Left ventricle myocardium inferior (tissue), 1 donor: Measurements from ENCODE around the gene MDFIC. TPM values are rescaled to one million over a fixed set of nuclear protein-coding genes. Genes with fewer than 3 reads are reported as not detected.
A peak's percentile ranks its signal among the peaks of the same experiment; 100 is the strongest.

ENCODE experiments used
- DNase-seq: peaks from one replicate; pipeline ENCODE4 v3.0.0-alpha.2; 2020
- H3K27ac ChIP-seq: fragments of 200-600 bp; replicated peaks from 2 replicates; pipeline ENCODE4 v1.8.0; 2021
- H3K27me3 ChIP-seq: fragments of 200-600 bp; 2 replicates; pipeline ENCODE4 v1.8.0; 2021; ENCODE audit warnings: low read depth
- H3K36me3 ChIP-seq: fragments of 200-600 bp; 2 replicates; pipeline ENCODE4 v1.8.0; 2021
- H3K4me1 ChIP-seq: fragments of 200-600 bp; 2 replicates; pipeline ENCODE4 v1.8.0; 2021
- H3K4me3 ChIP-seq: fragments of 200-600 bp; 2 replicates; pipeline ENCODE4 v1.8.0; 2021; ENCODE audit warnings: mild to moderate bottlenecking, moderate library complexity
- H3K9me3 ChIP-seq: fragments of 200-600 bp; replicated peaks from 2 replicates; pipeline ENCODE4 v1.8.0; 2021
- CTCF ChIP-seq: fragments of 200-600 bp; IDR thresholded peaks from 2 replicates; pipeline ENCODE4 v1.8.0; 2021; ENCODE audit warnings: antibody characterized with exemption, mild to moderate bottlenecking, borderline replicate concordance
- intact Hi-C: fragments of 100-400 bp; cut with micrococcal nuclease; formaldehyde crosslinking; loops from one replicate; pipeline ENCODE4 v1.11.0; 2022
- total RNA-seq: library from RNA; stranded (reverse); fragmentation: NEBNext Ultra II Directional; extraction: Animal tissue kit (Norgen Biotek cat#: 25700); gene quantifications from one replicate; pipeline ENCODE4 v1.2.1, GENCODE V29; 2021
- donor health status: DM: no; HTN: yes; CAD: no; lungs with severe emphysema.

The MDFIC gene
- total RNA-seq, 1 donor from 2014 or later = 26.5 TPM

- DNase-seq = no peak
- Histone ChIP-seq H3K9me3 (no peaks in the 10 kb centered on the region), H3K27me3 (no peaks in the 10 kb centered on the region), H3K36me3 (no peaks in the 10 kb centered on the region), H3K27ac (peak overlapping the region; percentile 21), H3K4me3 (no peak overlapping the region), H3K4me1 (peaks cover 48% of the 10 kb centered on the region)
- TF ChIP-seq CTCF = no peak
- intact Hi-C loops = loop anchor here (10.0 kb wide), 1 partner anchor 48 kb away; the partner anchor contains the start of gene MDFIC
Observed at GRCh38 chr7:114973147-114973546, 51.3 kb downstream of the MDFIC start.

GRCh38 chr7:114975401-114975800, 53.5 kb downstream of the MDFIC start:
- peak overlapping the region; percentile 32 for H3K27ac ChIP-seq
- intact Hi-C loops = loop anchor here (10.0 kb wide), 1 partner anchor 51 kb away; the partner anchor contains the start of gene MDFIC
- TF ChIP-seq CTCF = no peak
- no peak for DNase-seq
- H3K27me3 ChIP-seq = no peaks in the 10 kb centered on the region
- no peaks in the 10 kb centered on the region for H3K9me3 ChIP-seq
- H3K4me3 ChIP-seq = peak overlapping the region; percentile 2
- peaks cover 71% of the 10 kb centered on the region for H3K4me1 ChIP-seq
- H3K36me3 ChIP-seq = no peaks in the 10 kb centered on the region

GRCh38 chr7:114976666-114977065, 54.8 kb downstream of the MDFIC start:
- H3K4me3 ChIP-seq = no peak overlapping the region
- H3K27ac ChIP-seq = peak overlapping the region; percentile 32
- TF ChIP-seq CTCF = no peak
- intact Hi-C loops = loop anchor here (10.0 kb wide), 1 partner anchor 52 kb away; the partner anchor contains the start of gene MDFIC
- DNase-seq = no peak
- peaks cover 84% of the 10 kb centered on the region for H3K4me1 ChIP-seq
- no peaks in the 10 kb centered on the region for H3K9me3 ChIP-seq
- H3K27me3 ChIP-seq = no peaks in the 10 kb centered on the region
- no peaks in the 10 kb centered on the region for H3K36me3 ChIP-seq

GRCh38 chr7:114977277-114977676, 55.4 kb downstream of the MDFIC start:
- Histone ChIP-seq H3K27ac (peak overlapping the region; percentile 16), H3K9me3 (no peaks in the 10 kb centered on the region), H3K4me3 (no peak overlapping the region), H3K27me3 (no peaks in the 10 kb centered on the region), H3K36me3 (no peaks in the 10 kb centered on the region), H3K4me1 (peaks cover 86% of the 10 kb centered on the region)
- intact Hi-C loops = loop anchor here (10.0 kb wide), 1 partner anchor 52 kb away; the partner anchor contains the start of gene MDFIC
- no peak for DNase-seq
- TF ChIP-seq CTCF = no peak

- H3K27me3 ChIP-seq = no peaks in the 10 kb centered on the region
- intact Hi-C loops = loop anchor here (10.0 kb wide), 1 partner anchor 55 kb away; the partner anchor contains the start of gene MDFIC
- H3K4me3 ChIP-seq = peak overlapping the region; percentile 57
- peaks cover 69% of the 10 kb centered on the region for H3K4me1 ChIP-seq
- no peaks in the 10 kb centered on the region for H3K9me3 ChIP-seq
- no peak for TF ChIP-seq CTCF
- peak overlapping the region; percentile 78 for H3K27ac ChIP-seq
- no peaks in the 10 kb centered on the region for H3K36me3 ChIP-seq
- DNase-seq = peak; percentile 37
Observed at GRCh38 chr7:114979388-114979787, 57.5 kb downstream of the MDFIC start.
